GM19467 (cell line): ENCODE data around the gene XRCC3.

Experiments used
- ATAC-seq: cut with Tn5 transposase; IDR thresholded peaks from one replicate; pipeline ENCODE4 v1.9.1; 2021; ENCODE audit warnings: mild to moderate bottlenecking, moderate library complexity; ENCODE audit not compliant: unreplicated experiment

Gene XRCC3

DNA sequence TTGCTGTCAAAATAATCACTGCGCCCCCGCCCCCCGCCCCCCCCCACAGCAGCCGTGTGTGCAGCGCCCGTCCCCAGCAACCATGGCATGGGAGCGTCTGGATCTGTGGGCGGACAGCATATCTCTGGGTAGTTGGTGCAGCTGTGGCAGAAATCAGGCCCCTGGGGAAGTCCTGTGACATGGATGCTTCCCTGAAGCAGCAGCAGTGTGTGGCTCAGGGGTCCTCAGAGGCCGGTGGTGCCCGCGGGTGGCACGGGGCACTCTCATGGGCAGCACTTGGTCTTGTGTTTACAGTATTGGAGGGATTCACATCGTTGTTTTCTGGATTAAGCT, 19.2 kb downstream of the XRCC3 start:
- no peak for ATAC-seq

DNA sequence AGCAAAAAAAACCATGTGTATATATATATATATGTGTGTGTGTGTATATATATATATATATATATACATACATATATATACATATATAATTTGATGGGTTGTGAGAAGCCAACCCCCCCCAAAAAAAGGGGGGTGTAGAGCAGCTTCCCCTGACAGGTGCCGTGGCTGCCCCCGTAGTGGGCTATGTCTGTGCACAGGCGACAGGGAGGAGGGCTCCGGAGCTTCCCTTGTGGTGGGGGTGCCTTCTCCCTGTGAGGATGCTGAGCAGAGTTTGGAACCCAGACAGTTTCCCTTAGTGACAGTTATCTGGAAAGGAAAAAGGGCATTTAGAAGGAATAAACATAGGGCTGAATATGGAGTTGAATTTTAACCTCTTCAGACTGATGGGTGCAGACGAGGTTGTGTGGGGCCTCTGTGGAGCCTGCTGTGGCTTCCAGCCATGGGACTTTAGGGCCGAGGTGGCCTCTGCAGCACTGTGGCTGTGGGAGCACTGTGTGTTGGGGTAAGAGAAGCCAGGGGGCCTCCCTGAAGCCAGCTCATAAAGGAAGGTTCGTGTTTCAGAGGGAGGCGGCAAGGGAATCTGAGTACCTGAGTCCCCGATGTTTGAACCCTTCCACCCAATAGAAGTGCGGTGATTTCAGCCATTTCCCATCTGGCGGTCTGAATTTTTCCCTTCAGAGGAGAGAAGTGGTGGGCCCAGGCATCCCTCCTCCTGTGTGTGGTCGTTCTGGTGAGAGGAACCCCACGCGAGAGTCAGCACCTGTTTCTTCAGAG, 19.8 kb downstream of the XRCC3 start:
- no peak for ATAC-seq

DNA sequence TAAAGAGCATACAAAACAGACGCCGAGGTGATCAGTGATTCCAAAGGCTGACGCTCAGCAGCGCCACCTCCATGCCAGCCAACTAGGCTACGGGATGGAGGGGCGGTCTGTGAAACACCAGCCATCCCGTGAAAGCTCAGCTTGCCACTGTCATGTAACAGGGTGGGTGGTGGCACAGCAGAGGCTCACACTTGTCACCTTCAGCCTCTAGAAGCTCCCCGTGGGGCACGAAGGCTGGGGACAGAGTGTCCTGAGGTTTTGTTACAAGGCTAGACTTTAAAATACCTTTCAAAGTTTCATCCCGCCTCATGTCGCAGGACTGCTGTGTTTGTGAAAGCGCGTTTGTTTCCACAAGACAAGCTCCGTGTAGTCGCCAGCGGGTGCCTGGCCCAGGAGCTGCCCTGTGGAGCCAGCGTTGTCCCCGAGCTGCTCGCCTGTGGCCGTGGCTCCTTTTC, 20.7 kb downstream of the XRCC3 start:
- no peak for ATAC-seq

DNA sequence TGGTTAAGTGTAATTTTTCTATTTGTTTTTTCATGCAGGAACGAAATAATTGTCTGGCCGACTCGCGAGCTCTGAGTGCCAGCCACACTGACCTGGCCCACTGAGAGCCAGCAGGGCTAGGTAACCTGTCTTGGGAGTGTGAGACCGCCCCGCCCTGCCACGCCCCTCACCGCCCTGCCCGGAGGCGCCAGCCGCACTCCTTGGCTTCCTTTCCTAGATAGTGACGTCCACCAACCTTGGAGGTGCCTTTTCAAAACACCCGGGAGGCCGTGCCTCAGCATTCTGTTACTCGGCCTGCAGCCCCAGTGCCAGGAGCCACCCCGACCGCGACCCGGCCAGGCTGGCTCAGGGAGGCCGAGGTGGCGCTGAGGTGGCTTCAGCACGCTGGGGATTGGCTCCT, 21.7 kb downstream of the XRCC3 start:
- no peak for ATAC-seq

DNA sequence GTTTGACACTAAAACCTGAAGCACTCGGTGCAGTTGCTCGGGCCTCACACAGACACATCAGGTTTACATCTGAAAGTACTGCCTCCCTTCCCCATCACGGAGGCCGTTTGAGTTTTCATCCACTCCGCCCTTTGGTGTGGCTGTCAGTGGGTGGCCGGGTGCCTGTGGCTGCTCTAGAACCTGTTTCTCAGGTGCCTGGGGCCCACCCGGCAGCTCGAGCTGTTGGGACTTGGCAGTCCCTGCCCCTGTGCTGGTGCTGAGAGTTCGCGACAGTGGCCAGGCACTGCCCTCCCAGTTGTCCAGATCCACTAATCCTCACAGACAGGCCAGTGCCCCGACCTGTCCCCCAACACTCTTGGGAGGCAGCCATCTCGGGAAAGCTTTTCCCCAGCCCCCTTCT, 22.4 kb downstream of the XRCC3 start:
- no peak for ATAC-seq

DNA sequence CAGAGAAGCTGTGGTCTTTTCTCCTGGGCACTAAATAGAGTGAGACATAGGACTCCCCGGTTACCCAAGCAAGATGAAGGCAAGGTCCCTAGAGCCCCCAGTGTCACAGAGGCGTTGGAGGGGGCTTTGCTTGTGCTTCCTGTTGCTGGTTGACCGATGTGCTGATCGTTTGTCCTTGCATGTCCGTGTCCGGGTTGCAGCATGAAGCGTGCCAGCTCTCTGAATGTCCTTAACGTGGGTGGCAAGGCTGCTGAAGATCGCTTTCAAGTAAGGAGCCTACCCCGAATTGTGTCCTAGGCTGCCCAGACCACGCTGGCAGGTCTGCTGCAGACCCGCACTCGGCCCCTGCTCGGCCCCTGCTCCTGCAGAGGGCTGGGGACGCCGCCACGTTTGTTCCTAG, 23.1 kb downstream of the XRCC3 start:
- peak; percentile 36 for ATAC-seq

DNA sequence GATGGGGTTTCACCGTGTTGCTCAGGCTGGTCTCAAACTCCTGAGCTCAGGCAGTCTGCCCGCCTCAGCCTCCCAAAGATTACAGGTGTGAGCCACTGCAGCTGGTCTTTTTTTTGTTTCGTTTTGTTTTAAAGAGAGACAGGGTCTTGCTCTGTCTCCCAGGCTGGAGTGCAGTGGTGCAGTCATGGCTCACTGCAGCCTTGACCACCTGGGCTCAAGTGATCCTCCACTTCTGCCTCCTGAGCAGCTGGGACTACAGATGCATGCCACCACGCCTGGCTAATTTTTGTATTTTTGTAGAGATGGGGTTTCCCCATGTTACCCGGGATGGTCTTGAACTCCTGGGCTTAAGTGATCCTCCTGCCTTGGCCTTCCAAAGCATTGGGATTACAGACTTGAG, 23.6 kb downstream of the XRCC3 start:
- peak; percentile 54 for ATAC-seq

DNA sequence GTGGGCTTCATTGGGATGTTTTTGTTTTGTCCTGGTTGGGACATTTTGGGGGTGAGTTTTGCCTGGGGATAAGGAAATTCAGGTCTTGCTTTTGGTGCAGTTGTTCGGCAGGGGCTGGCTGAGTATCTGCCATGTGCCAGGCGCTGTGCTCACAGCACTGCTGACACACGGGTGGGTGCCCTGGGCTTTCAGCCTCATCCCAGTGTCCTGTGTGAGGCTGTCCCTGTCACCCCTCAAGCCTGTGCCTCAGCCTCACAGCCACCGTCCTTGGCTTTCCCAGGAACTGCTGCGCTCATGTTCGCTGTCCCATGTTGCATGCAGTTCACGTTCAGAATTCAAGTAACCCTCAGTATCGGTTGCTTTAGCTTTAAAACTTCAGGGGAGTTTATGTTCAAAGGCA, 24.9 kb downstream of the XRCC3 start:
- no peak for ATAC-seq

DNA sequence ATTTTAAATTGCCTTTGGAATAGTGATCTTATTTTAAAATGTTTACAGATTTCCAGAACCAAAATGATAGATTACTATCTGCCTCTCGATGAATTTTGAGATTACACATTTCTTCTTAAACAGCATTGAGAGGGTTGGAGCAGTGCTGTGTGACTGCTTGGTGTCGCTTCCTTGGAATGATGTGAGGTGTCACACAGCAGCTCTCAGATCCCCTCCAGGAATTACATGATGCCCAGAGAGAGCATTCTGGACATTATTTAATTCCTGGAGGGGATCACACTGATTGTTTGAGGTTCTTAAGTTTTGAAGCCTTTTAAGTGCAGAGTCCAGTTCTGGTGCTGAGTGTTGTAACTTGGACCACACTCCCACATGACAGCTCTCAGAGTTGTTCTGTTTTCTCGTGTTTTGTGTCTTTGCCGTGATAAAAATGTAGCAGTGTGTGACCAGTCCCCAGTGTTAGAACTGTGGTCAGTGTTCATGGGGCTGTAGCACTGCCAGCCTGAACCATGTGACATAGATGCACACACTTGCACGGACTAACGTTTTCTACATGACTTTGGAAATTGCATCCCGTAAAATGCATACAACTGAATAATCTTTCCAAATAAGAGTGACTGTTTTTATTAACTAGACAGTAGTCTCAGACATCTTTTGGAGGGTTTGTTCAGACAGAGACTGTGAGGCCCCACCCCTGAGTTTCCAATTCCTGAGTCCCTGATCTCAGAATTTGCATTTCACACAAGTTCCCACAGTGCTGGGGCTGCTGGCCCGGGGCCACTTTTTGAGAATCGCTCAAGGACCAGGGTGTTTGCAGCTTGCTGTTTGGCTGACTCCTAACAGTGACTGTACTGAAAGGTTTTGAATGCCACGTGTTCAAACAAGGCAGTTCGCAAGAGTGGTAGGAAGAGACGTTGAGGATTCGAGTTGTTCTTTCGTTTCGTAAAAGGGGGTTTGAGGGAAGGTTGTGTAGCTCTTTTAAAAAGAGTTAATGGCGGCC, 26.0 kb downstream of the XRCC3 start:
- no peak for ATAC-seq

DNA sequence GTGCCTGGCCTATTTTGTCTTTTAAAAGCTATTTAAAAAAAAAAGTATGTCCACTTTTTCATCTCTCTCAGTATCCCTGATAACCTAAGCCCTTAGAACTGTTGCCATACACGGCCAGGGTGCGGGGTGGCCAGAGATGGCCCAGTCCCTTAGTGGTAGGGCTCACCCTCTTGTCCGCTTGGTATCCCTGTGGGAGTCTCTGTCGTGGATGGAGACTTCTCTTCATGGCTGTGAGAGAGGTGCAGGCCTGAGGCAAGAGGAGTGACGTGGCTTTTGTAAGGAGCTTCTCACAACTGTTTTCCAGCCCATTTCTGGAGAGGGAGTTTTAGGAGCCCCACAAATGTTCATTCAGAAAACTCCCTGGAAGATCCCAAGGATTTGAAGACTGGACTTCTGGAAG, 26.8 kb downstream of the XRCC3 start:
- ATAC-seq, result no peak

DNA sequence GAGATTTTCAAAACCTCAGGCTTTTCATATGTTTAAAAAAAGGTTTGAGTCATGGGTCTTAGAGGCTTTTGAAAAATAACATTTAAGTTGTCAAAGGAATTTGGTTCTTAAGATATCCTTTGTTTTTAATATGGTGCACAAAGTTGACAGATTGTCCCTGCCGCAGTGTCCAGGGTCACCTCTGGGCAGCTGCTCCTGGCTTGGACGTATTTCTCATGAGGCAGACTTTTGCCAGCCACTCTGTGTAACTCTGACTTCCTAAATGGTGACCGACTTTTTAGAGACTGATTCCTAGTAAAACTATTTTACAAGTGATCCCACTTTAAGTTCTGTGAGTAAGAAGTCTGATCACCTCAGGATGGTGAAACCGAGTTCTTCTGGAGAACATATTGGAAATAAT, 27.5 kb downstream of the XRCC3 start:
- ATAC-seq, result no peak

DNA sequence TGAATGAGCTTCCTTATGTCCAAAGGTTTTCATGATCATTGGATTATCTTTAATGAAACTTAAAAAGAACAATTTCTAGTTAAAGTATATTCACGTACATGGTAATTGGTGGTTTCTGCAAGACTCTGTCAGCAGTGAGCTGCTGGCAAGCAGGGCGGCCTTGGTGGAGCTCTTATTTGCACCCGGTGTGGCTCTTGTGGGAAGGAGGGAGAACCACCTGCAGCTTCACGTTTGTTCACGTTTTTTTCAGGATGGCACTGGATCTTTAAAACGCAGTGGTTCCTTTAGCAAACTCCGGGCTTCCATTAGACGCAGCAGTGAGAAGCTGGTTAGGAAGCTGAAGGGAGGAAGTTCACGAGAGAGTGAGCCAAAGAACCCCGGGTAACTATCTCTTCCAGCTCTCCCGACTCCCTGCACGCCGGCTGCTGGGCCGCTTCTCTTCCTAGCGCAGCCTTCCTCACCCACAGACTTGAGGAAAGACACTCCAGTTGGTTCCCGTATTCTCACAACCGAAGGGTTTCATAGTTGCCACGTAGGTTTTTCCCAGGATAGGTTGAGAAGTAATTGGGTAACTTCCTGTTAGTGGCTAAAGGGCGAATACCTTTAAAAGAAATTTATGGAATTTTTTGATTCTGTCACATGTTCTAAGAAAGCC, 28.3 kb downstream of the XRCC3 start:
- no peak for ATAC-seq

DNA sequence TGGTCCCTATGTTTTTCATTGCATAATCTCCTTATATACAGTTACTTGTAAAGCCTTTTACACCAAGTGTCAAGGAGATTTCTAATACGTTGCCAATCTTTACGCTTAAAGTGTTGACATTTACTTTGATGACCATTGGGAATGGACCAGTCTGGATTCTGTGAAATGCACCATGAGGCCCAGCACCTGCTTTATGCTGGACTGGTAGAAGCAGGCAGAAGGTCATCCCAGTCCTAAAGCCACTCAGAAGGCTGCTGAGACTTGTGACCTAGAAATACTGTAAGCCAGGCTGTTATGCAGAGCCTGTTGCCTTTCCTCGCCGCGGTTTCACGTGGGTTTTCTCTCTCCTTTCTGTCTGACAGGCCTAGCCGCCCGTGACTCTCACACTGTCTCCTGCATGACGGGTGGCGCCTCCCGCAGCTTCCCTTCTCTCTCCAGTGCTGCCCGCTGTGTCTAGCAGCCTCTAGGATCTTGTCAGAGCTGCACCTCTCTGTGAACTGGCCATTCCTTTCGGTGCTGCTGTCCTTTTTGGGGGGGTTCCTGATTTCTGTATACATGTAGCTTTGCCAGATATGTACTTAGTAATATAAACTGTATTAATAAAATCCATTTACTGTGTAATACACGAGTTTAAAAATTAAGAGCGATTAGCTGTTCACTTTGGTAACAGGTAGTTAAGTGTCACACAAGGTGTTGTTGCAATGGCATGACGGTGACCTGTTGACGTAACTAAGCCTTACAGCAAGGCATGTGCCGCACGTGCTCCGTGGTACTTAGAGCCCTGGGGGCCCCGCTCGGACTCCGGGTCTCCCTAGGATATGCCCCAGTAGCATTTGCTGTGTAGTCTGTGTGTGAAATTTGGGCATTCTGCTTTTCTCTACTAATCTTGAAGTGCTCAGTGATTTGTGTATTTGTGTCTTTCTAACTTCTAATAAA, 29.7 kb downstream of the XRCC3 start:
- ATAC-seq, result no peak

DNA sequence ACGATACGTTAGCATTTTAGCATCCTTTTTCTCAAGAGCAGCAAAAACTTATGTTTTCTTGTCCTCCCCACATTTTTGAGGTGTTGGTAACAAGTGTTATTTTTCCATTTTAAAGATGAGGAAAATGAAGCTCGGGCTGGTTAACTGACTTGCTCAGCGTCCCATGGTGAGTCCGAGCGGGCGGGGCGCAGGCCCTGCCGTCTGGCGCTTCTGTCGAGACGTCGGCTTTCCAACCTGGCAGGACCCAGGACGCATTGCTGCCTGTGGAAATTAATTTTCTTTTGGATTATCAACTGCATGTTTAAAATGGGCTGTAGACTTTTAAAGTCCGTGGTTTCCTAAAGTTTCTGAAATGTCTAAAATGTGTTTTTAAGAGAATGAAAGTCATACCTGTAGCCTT, 30.4 kb downstream of the XRCC3 start:
- no peak for ATAC-seq

DNA sequence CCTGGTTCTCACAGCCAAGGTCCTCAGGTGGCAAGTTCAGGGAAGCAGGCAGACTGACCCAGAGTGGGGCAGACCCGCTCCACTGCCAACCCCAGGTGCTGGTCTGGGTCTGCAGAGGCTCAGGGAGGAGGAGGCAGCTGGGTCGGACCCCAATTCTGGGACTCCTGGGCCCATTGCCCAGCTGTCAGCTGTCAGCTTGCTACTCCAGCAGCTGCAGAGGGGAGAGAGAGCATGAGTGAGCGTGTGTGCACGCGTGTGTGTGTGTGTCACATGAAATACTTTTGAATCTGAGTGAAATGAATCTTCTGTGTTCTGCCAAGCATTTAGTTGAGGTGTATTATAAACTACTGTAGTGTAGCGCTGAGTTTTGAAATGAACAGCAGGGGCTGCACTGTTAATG, 30.8 kb downstream of the XRCC3 start:
- ATAC-seq, result no peak

DNA sequence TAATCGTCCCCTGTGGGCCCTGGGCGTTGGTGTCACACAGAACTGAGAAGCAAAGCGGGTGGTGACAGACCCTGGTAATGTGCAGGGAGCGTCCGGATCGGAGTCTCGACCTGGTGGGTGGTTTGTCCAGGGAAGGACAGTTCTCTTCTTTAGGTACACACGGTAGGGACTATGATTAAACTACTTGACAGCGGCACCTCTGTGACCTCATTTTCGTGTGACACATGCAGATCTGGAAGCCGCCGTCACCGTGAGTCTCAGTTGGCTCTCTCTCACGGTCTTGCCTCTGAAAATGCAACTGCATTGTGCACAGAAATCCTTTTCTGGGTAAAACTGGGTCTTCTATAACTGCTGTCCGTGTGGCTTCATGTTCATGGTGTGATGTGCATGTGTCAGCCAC, 32.1 kb downstream of the XRCC3 start:
- no peak for ATAC-seq

DNA sequence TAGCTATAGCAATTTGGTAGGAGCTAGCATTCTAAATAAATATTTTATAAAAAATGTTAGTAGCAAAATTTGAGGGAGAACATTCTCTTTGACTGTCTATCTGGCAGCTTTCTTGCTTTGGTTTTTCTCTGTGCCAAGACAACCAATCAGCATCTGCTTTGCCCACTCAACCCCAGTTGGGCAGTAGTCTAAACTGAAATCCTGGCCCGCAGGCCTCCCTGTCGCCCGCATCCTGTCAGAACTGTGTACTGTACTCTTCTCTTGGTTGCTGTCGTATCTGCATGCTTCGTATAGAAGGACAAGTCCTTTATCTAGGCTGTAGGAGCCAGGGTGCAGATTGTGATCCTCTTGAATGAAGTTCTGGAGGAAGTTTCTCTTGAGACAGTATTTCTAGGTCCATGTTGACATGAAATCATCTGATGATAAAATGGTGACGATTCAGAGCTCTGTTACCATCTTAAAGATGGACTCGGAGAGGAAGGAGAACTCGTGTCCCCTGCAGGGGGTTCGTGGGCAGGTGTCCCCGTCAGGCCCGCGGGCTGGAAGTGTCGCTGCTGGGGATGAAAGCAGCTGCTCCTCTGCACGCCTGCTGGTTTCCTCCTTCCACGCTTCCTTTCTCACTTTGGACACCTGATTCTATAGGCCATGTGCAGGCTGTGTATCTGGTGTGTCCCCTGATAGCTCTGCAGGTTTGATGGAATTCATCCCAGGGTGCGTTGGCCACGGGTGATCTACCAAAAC, 34.6 kb downstream of the XRCC3 start:
- ATAC-seq, result no peak

DNA sequence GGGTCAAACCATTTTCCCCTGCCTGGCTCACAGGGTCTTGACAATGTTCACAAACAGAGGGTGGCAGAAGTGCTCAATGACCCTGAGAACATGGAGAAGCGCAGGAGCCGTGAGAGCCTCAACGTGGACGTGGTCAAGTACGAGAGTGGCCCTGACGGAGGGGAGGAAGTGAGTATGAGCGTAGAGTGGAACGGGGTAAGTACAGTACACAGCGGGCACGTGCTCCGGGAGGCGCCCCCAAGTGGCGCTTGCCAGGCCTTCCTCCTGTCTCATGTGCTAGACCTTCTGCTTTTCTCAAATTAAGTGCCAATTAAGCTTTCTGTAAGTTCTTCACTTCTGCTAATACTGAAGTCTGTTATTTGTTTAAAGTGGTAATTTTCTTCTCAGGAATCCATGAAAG, 35.9 kb downstream of the XRCC3 start:
- peak; percentile 69 for ATAC-seq

DNA sequence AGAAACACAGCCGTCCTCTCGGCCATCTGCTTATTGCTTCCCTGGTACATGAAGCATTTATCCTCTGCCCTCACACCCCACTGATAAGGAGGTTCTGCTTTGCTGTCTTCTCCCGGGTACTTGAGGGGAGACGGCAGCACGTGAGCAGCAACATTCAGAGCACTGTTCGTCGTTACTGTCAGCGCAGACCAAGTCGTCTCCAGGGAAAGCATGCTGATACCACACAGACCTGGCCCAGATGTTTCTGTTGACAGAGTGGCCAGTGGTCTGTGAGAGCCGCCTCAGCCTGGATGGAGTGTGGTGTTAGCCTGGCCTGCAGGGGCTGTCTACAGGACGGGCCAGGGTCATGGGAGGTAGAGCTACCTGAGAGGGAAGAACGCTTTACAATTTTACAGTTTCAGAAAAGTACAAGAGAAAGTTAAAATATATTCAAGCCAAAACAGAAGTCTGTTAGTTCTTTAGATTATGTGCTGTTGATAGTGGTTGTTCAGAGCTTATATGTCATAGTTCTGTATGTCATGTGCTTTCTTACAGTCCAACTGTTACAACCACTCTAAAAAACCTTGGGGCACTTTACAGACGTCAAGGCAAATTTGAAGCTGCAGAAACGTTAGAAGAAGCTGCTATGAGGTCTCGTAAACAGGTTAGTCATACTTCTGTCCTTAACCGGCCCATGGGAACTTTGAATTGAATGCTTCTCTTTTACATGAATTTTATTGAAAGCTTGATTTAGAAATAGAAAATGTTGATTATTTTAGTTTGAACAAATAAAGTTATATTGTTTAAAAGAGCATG, 38.2 kb downstream of the XRCC3 start:
- ATAC-seq, result no peak
